Measurements from ENCODE around the gene STAT6. TPM values are rescaled to one million over a fixed set of nuclear protein-coding genes. Genes with fewer than 3 reads are reported as not detected.

STAT6 gene
- total and polyA plus RNA-seq, 2 of the 8 experiments (the other 6 are each of a cell fraction or from before 2014, with no cell fraction given) = 32.9 to 38.7 TPM

- Histone ChIP-seq H3K4me1 (replicated peaks in 1 of 4; ENCODE audit: control insufficient read depth in 3 of 4, insufficient read depth in 4 of 4, low read length in 3 of 4) (no peaks in the 10 kb centered on the region), H2BK120ac (replicated peaks; ENCODE audit: low read depth, low read length) (no peak overlapping the region), H3K4ac (replicated peaks; ENCODE audit: insufficient read length, low read depth, low read length) (no peak overlapping the region), H2BK12ac (ENCODE audit: low read depth, low read length) (no peak overlapping the region), H4K8ac (ENCODE audit: extremely low read depth, insufficient read depth, low read length) (no peak overlapping the region), H2BK5ac (ENCODE audit: low read depth, low read length) (no peak overlapping the region; the same call in 1 of the 2 replicates), H3K4me3 (ENCODE audit: extremely low read depth in 1 of 4, insufficient read depth in 2 of 4, low read depth in 3 of 4, low read length in 4 of 4) (no peak overlapping the region), H3K4me2 (ENCODE audit: insufficient read depth in 1 of 2, low read depth in 2 of 2, low read length in 2 of 2) (no peak overlapping the region), H2BK20ac (ENCODE audit: low read length) (no peak overlapping the region), H3K79me1 (ENCODE audit: low read depth, low read length) (no peaks in the 10 kb centered on the region), H3K79me2 (ENCODE audit: control insufficient read depth in 1 of 2, insufficient read depth in 2 of 2, low read length in 2 of 2) (no peaks in the 10 kb centered on the region), H4K5ac (ENCODE audit: insufficient read length, low read depth, low read length) (no peak overlapping the region), H3K9me3 (ENCODE audit: insufficient read depth in 2 of 2, low read depth in 1 of 2, low read length in 1 of 2) (no peaks in the 10 kb centered on the region), H2AK5ac (ENCODE audit: low read depth, low read length) (no peak overlapping the region), H4K91ac (replicated peaks; ENCODE audit: insufficient read length, low read length) (no peak overlapping the region), H3K36me3 (ENCODE audit: control insufficient read depth in 2 of 4, insufficient read depth in 4 of 4, low read length in 3 of 4) (no peaks in the 10 kb centered on the region), H3K18ac (ENCODE audit: extremely low read depth, low read length) (no peak overlapping the region), H3K27ac (ENCODE audit: low read depth, low read length) (no peak overlapping the region), H2AFZ (ENCODE audit: low read length) (no peak overlapping the region), H3K27me3 (replicated peaks in 1 of 4; ENCODE audit: control insufficient read depth in 3 of 4, extremely low read depth in 1 of 4, insufficient read depth in 3 of 4, low read length in 3 of 4) (no peaks in the 10 kb centered on the region), H3K14ac (ENCODE audit: insufficient read length) (no peak overlapping the region), H3K23me2 (ENCODE audit: low read depth, low read length) (no peaks in the 10 kb centered on the region), H3K23ac (ENCODE audit: insufficient read length) (no peak overlapping the region), H3K56ac (replicated peaks; ENCODE audit: insufficient read length, low read depth, low read length) (no peak overlapping the region), H3K9ac (replicated peaks in 1 of 4; ENCODE audit: extremely low read depth in 1 of 4, low read depth in 3 of 4, low read length in 3 of 4) (no peak overlapping the region), H2BK15ac (ENCODE audit: low read length) (0 out of 2 replicates have a peak overlapping the region, but pooled peaks have one; percentile 88), H4K20me1 (replicated peaks in 1 of 2; ENCODE audit: control insufficient read depth in 1 of 2, insufficient read depth in 2 of 2, low read length in 2 of 2) (no peaks in the 10 kb centered on the region)
- ChIA-PET CTCF (ENCODE audit: partially characterized antibody) (interaction anchor here (0.6 to 7.5 kb wide), 11 partner anchors 9 to 324 kb away, joined by 3 to 77 read pairs (median 5); partner anchors contain the start of genes STAT6 and TAC3), POLR2A (ENCODE audit: partially characterized antibody) (interaction anchor here (0.9 to 3.5 kb wide), 6 partner anchors 8 to 124 kb away, joined by 3 to 11 read pairs (median 5); partner anchors contain the start of gene TAC3)
- TF ChIP-seq POU5F1 (IDR thresholded peaks at IDR 0.05; ENCODE audit: low read depth, low read length) (no peak), CTCF (IDR thresholded peaks at IDR 0.05; ENCODE audit: control extremely low read depth in 1 of 3, insufficient read depth in 1 of 3, low read depth in 1 of 3, low read length in 3 of 3) (peak in 2 of 3 experiments; percentile 7 to 20; a peak in 2 of 4 replicates), SP2 (IDR thresholded peaks at IDR 0.05; ENCODE audit: low read length) (no peak), CREB1 (IDR thresholded peaks at IDR 0.05) (no peak), SP4 (IDR thresholded peaks at IDR 0.05; ENCODE audit: low read length) (no peak), SIN3A (conservative IDR thresholded peaks at IDR 0.05 in 1 of 2, IDR thresholded peaks at IDR 0.05 in 1 of 2; ENCODE audit: low read depth in 1 of 2, low read length in 2 of 2) (no peak), HDAC2 (IDR thresholded peaks at IDR 0.05; ENCODE audit: borderline replicate concordance in 1 of 2, low read depth in 2 of 2, low read length in 2 of 2) (no peak)
- DNase-seq (ENCODE audit: low read depth in 1 of 2, low spot score in 2 of 2) (no peak), FAIRE-seq (no peak)
- WGBS, 2 experiments (ENCODE audit: extremely low coverage in 1 of 2, insufficient coverage in 1 of 2, insufficient read length in 1 of 2, insufficient replicate concordance in 2 of 2, low coverage in 1 of 2, low lambda C conversion rate in 2 of 2, missing lambda C conversion rate in 1 of 2) = 86% methylated on average over 1 of the region's 1 CpG; no CpG with 5 or more reads in 1 of the 2 experiments
Measured at GRCh38 chr12:57048423-57049118, 62.6 kb downstream of the STAT6 start.

Measured in H1 (cell line).